Measurements from ENCODE around the gene ZMPSTE24.
A peak's percentile ranks its signal among the peaks of the same experiment; 100 is the strongest.
"Not testable (repeated sequence)": the region's sequence is repeated elsewhere in the genome, so short reads cannot be mapped to it uniquely, and the experiment has no call there.

Gene ZMPSTE24

GRCh38 chr1:40317394-40318074, 59.5 kb downstream of the ZMPSTE24 start:
- no peak for TF ChIP-seq CTCF (IDR thresholded peaks at IDR 0.05; ENCODE audit: low read depth, low read length, missing control alignments)
- DNase-seq (ENCODE audit: extremely low read depth, low read depth), result no peak
- H3K4me3 ChIP-seq (replicated peaks; ENCODE audit: low read depth, low read length), result no peak overlapping the region

GRCh38 chr1:40318476-40318875, 60.4 kb downstream of the ZMPSTE24 start:
- no peak for TF ChIP-seq CTCF (IDR thresholded peaks at IDR 0.05; ENCODE audit: low read depth, low read length, missing control alignments)
- DNase-seq (ENCODE audit: extremely low read depth, low read depth), result no peak
- no peak overlapping the region for H3K4me3 ChIP-seq (replicated peaks; ENCODE audit: low read depth, low read length)

- no peak for TF ChIP-seq CTCF (IDR thresholded peaks at IDR 0.05; ENCODE audit: low read depth, low read length, missing control alignments)
- DNase-seq (ENCODE audit: extremely low read depth, low read depth), result no peak
- no peak overlapping the region for H3K4me3 ChIP-seq (replicated peaks; ENCODE audit: low read depth, low read length)
Measured at GRCh38 chr1:40318970-40319621, 61.1 kb downstream of the ZMPSTE24 start.

GRCh38 chr1:40331403-40331802, 73.4 kb downstream of the ZMPSTE24 start:
- not testable (repeated sequence) for DNase-seq (ENCODE audit: extremely low read depth, low read depth); H3K4me3 ChIP-seq (replicated peaks; ENCODE audit: low read depth, low read length)

GRCh38 chr1:40332695-40333094, 74.7 kb downstream of the ZMPSTE24 start:
- no peak overlapping the region for H3K4me3 ChIP-seq (replicated peaks; ENCODE audit: low read depth, low read length)
- no peak for DNase-seq (ENCODE audit: extremely low read depth, low read depth)
- TF ChIP-seq CTCF (IDR thresholded peaks at IDR 0.05; ENCODE audit: low read depth, low read length, missing control alignments), result no peak

GRCh38 chr1:40337443-40337842, 79.4 kb downstream of the ZMPSTE24 start:
- no peak for TF ChIP-seq CTCF (IDR thresholded peaks at IDR 0.05; ENCODE audit: low read depth, low read length, missing control alignments)
- DNase-seq (ENCODE audit: extremely low read depth, low read depth), result no peak
- H3K4me3 ChIP-seq (replicated peaks; ENCODE audit: low read depth, low read length), result no peak overlapping the region

- peak; percentile 98 for TF ChIP-seq CTCF (IDR thresholded peaks at IDR 0.05; ENCODE audit: low read depth, low read length, missing control alignments)
- peak; percentile 32 for DNase-seq (ENCODE audit: extremely low read depth, low read depth)
- no peak overlapping the region for H3K4me3 ChIP-seq (replicated peaks; ENCODE audit: low read depth, low read length)
Measured at GRCh38 chr1:40338745-40339419, 80.8 kb downstream of the ZMPSTE24 start.
